ENCODE measurements around the gene SLCO1A2.

SLCO1A2 gene

DNA sequence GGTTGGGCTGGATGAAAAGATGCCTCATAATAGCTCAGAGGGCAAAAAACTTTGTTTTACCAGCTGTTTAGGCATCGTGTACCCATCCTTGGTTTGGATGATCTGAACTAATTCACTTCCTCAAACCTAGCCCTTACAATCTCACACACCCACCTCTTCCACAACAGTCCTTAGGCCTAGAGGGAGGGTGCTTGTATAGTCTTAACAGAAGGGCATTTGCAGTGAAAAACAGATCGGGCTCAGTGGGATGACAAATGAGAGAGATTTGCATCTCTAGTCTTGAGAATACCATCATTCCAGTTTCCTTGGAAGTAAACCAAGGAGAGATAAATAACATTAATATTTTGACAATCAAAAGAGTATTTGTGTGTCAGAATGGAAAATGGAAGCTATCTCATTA, 11.0 kb downstream of the SLCO1A2 start:
- TF ChIP-seq EZH2phosphoT487 (IDR thresholded peaks at IDR 0.05; ENCODE audit: borderline replicate concordance) = no peak
- TF ChIP-seq, protein P1, sequence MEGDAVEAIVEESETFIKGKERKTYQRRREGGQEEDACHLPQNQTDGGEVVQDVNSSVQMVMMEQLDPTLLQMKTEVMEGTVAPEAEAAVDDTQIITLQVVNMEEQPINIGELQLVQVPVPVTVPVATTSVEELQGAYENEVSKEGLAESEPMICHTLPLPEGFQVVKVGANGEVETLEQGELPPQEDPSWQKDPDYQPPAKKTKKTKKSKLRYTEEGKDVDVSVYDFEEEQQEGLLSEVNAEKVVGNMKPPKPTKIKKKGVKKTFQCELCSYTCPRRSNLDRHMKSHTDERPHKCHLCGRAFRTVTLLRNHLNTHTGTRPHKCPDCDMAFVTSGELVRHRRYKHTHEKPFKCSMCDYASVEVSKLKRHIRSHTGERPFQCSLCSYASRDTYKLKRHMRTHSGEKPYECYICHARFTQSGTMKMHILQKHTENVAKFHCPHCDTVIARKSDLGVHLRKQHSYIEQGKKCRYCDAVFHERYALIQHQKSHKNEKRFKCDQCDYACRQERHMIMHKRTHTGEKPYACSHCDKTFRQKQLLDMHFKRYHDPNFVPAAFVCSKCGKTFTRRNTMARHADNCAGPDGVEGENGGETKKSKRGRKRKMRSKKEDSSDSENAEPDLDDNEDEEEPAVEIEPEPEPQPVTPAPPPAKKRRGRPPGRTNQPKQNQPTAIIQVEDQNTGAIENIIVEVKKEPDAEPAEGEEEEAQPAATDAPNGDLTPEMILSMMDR (conservative IDR thresholded peaks at IDR 0.05; ENCODE audit: low read length) = no peak
- Histone ChIP-seq H3K4me2 (ENCODE audit: low read depth, low read length, poor library complexity, severe bottlenecking) (no peak overlapping the region), H3K4me1 (ENCODE audit: insufficient read depth, low read length, poor library complexity, severe bottlenecking) (no peaks in the 10 kb centered on the region)

DNA sequence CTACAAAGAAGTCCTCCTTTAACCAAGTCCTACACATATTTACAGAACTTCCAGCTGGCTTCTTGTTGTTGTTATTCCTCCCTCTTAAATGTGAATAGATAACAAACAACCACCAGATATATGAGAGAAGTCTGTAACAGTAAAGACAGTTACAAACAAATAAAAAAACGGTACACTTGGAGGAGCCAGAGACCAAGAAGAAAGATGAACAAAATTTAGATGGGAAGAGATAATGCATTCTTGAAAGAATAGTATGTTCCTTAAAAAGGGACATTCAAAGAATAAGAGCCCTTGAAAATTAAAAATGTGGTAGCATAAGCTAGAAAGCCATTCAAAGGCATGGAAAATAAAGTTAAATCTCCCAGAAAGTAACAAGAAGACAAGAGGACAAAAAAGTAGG, 25.9 kb downstream of the SLCO1A2 start:
- H3K9me3 ChIP-seq (ENCODE audit: insufficient read depth, low read depth, low read length) = no peaks in the 10 kb centered on the region
- TF ChIP-seq EZH2phosphoT487 (IDR thresholded peaks at IDR 0.05; ENCODE audit: borderline replicate concordance) = no peak
- TF ChIP-seq, protein P1 (conservative IDR thresholded peaks at IDR 0.05; ENCODE audit: low read length) = 0 out of 2 replicates have a peak, but pooled peaks have one; percentile 12
- no peaks in the 10 kb centered on the region for H3F3A ChIP-seq (ENCODE audit: low read depth)
- H3K36me3 ChIP-seq (ENCODE audit: insufficient read depth, low read length) = no peaks in the 10 kb centered on the region
- H2AFZ ChIP-seq (ENCODE audit: low read length) = no peak overlapping the region
- no peaks in the 10 kb centered on the region for H3K79me2 ChIP-seq (ENCODE audit: insufficient read depth, low read length)
- no peak overlapping the region for H3K4me2 ChIP-seq (ENCODE audit: low read depth, low read length, poor library complexity, severe bottlenecking)
- H3K4me3 ChIP-seq (ENCODE audit: low read length, poor library complexity, severe bottlenecking) = no peak overlapping the region
- no peak overlapping the region for H3K9ac ChIP-seq (ENCODE audit: low read depth, low read length, poor library complexity, severe bottlenecking)
- H4K20me1 ChIP-seq (ENCODE audit: insufficient read depth, low read length, poor library complexity, severe bottlenecking) = no peaks in the 10 kb centered on the region
- H3K4me1 ChIP-seq (ENCODE audit: insufficient read depth, low read length, poor library complexity, severe bottlenecking) = no peaks in the 10 kb centered on the region
- no peaks in the 10 kb centered on the region for H3K27me3 ChIP-seq (ENCODE audit: insufficient read depth, low read length, poor library complexity, severe bottlenecking)
- H3K9me2 ChIP-seq (replicated peaks; ENCODE audit: low read depth, low read length) = no peaks in the 10 kb centered on the region

More for the DNA sequence above, 11.0 kb downstream of the SLCO1A2 start:
- Histone ChIP-seq H3K27me3 (ENCODE audit: insufficient read depth, low read length, poor library complexity, severe bottlenecking) (no peaks in the 10 kb centered on the region), H3K4me3 (ENCODE audit: low read length, poor library complexity, severe bottlenecking) (no peak overlapping the region), H3K9me3 (ENCODE audit: insufficient read depth, low read depth, low read length) (no peaks in the 10 kb centered on the region), H3K9ac (ENCODE audit: low read depth, low read length, poor library complexity, severe bottlenecking) (no peak overlapping the region), H3K36me3 (ENCODE audit: insufficient read depth, low read length) (no peaks in the 10 kb centered on the region), H4K20me1 (ENCODE audit: insufficient read depth, low read length, poor library complexity, severe bottlenecking) (no peaks in the 10 kb centered on the region), H2AFZ (ENCODE audit: low read length) (no peak overlapping the region), H3K9me2 (replicated peaks; ENCODE audit: low read depth, low read length) (no peaks in the 10 kb centered on the region), H3K79me2 (ENCODE audit: insufficient read depth, low read length) (no peaks in the 10 kb centered on the region), H3F3A (ENCODE audit: low read depth) (no peaks in the 10 kb centered on the region)

DNA sequence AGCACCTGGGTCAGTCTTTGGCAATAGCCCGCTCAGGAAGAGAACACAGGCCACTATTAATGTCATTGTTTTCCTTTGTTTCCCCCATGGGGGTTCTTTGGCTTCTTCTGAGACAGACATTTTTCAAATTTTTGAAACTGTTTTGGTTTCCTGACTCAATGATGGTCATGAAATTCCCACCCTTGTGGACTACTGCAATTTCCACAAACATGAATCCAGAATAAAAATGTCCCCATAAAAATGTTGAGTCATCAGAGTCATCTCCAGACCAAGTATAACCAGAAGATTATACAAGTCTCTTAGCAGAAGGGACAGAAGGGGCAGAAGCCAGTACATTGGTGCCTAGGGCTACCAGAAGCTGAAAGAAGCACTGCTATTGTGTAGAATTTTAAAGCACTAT, 29.1 kb downstream of the SLCO1A2 start:
- Histone ChIP-seq H3K9me3 (ENCODE audit: insufficient read depth, low read depth, low read length) (no peaks in the 10 kb centered on the region), H3K9me2 (replicated peaks; ENCODE audit: low read depth, low read length) (no peaks in the 10 kb centered on the region), H3K4me1 (ENCODE audit: insufficient read depth, low read length, poor library complexity, severe bottlenecking) (no peaks in the 10 kb centered on the region), H3K9ac (ENCODE audit: low read depth, low read length, poor library complexity, severe bottlenecking) (no peak overlapping the region), H3K4me3 (ENCODE audit: low read length, poor library complexity, severe bottlenecking) (no peak overlapping the region), H2AFZ (ENCODE audit: low read length) (no peak overlapping the region), H3K4me2 (ENCODE audit: low read depth, low read length, poor library complexity, severe bottlenecking) (no peak overlapping the region), H3K27me3 (ENCODE audit: insufficient read depth, low read length, poor library complexity, severe bottlenecking) (no peaks in the 10 kb centered on the region), H3K36me3 (ENCODE audit: insufficient read depth, low read length) (no peaks in the 10 kb centered on the region), H4K20me1 (ENCODE audit: insufficient read depth, low read length, poor library complexity, severe bottlenecking) (no peaks in the 10 kb centered on the region), H3F3A (ENCODE audit: low read depth) (no peaks in the 10 kb centered on the region), H3K79me2 (ENCODE audit: insufficient read depth, low read length) (no peaks in the 10 kb centered on the region)
- TF ChIP-seq, protein P1 (conservative IDR thresholded peaks at IDR 0.05; ENCODE audit: low read length) = no peak
- no peak for TF ChIP-seq EZH2phosphoT487 (IDR thresholded peaks at IDR 0.05; ENCODE audit: borderline replicate concordance)

Data from Loucy (cell line).